ENCODE results near the gene ZCRB1. TPM values are rescaled to one million over a fixed set of nuclear protein-coding genes. Genes with fewer than 3 reads are reported as not detected.

The ZCRB1 gene
- total RNA-seq, 4 donors from 2014 or later = 36.3 to 71.0 (median 42.4) TPM

DNA sequence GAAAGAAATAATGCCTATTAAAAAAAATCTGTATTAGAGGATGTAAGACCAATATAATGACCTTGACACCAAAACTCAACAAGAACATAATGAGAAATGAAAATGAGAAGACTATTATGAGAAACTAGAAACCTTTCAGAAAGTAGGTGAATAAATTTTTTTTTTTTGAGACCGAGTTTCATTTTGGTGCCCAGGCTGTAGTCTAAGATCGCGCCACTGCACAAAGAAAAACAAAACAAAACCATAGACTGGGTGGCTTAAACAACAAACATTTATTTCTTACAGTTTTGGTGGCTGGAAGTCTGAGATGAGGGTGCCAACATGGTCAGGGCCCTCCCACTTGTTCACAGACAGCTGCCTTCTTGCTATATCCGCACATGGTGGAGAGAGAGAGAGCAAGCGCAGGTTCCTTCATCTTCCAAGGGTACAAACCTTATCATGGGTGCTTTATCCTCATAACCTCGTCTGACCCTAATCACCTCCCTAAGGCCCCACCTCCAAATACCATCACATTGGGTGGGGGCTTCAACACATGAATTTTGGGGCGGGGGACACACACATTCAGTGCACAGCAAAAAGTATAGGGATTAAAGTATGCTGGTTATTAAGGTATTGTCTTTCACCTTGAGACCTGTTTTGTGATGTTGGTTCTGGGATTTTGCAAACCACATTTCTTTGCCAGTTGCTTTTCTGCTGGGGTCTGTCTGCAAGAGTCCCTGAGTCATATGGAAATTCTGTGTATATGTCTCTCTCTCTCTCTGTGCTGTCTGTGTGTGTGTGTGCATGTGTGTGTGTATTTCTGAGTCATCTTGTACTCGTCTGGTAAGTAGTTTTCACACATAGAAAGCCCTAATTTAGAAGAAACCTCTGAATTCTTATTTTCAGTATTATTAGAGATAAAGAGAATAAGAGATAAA, 26.2 kb downstream of the ZCRB1 start:
- Histone ChIP-seq H3K36me3 (no peaks in the 10 kb centered on the region), H3K4me3 (no peak overlapping the region), H3K4me1 (no peaks in the 10 kb centered on the region), H3K9me3 (no peaks in the 10 kb centered on the region), H3K27ac (replicated peaks in 1 of 4) (no peak overlapping the region), H3K27me3 (no peaks in the 10 kb centered on the region)
- intact Hi-C loops (cut with DNase I) = no loop called here
- WGBS = 80% methylated on average over 8 of the region's 8 CpGs
- no peak for DNase-seq (ENCODE audit: extremely low spot score)
- no peak for TF ChIP-seq POLR2AphosphoS5 (IDR thresholded peaks at IDR 0.05)
- TF ChIP-seq, protein P1, sequence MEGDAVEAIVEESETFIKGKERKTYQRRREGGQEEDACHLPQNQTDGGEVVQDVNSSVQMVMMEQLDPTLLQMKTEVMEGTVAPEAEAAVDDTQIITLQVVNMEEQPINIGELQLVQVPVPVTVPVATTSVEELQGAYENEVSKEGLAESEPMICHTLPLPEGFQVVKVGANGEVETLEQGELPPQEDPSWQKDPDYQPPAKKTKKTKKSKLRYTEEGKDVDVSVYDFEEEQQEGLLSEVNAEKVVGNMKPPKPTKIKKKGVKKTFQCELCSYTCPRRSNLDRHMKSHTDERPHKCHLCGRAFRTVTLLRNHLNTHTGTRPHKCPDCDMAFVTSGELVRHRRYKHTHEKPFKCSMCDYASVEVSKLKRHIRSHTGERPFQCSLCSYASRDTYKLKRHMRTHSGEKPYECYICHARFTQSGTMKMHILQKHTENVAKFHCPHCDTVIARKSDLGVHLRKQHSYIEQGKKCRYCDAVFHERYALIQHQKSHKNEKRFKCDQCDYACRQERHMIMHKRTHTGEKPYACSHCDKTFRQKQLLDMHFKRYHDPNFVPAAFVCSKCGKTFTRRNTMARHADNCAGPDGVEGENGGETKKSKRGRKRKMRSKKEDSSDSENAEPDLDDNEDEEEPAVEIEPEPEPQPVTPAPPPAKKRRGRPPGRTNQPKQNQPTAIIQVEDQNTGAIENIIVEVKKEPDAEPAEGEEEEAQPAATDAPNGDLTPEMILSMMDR (IDR thresholded peaks at IDR 0.05) = no peak
- no peak for TF ChIP-seq EP300 (IDR thresholded peaks at IDR 0.05)
- TF ChIP-seq POLR2A (IDR thresholded peaks at IDR 0.05; ENCODE audit: low read depth) = no peak

DNA sequence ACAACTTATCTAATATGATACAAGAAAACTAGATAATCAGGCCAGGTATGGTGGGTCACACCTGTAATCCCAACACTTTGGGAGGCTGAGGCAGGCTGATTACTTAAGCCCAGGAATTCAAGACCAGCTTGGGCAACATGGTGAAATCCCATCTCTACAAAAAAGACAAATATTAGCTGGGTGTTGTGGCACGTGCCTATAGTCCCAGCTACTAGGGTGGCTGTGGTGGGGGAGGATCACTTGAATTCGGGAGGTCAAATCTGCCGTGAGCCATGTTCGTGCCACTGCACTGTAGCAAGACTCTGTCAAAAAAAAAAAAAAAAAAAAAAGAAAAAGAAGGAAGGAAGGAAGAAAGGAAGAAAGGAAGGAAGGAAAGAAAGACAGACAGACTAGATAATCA, 27.0 kb downstream of the ZCRB1 start:
- TF ChIP-seq, protein P1 (IDR thresholded peaks at IDR 0.05) = no peak
- no peak for TF ChIP-seq EP300 (IDR thresholded peaks at IDR 0.05)
- TF ChIP-seq POLR2A (IDR thresholded peaks at IDR 0.05; ENCODE audit: low read depth) = no peak
- no peak for TF ChIP-seq POLR2AphosphoS5 (IDR thresholded peaks at IDR 0.05)
- H3K27ac ChIP-seq (replicated peaks in 1 of 4) = no peak overlapping the region
- WGBS = 91% methylated on average over 4 of the region's 4 CpGs
- no peaks in the 10 kb centered on the region for H3K4me1 ChIP-seq
- DNase-seq (ENCODE audit: extremely low spot score) = no peak
- H3K36me3 ChIP-seq = no peaks in the 10 kb centered on the region
- H3K27me3 ChIP-seq = no peaks in the 10 kb centered on the region
- H3K4me3 ChIP-seq = no peak overlapping the region
- no peaks in the 10 kb centered on the region for H3K9me3 ChIP-seq
- intact Hi-C loops (cut with DNase I) = no loop called here

DNA sequence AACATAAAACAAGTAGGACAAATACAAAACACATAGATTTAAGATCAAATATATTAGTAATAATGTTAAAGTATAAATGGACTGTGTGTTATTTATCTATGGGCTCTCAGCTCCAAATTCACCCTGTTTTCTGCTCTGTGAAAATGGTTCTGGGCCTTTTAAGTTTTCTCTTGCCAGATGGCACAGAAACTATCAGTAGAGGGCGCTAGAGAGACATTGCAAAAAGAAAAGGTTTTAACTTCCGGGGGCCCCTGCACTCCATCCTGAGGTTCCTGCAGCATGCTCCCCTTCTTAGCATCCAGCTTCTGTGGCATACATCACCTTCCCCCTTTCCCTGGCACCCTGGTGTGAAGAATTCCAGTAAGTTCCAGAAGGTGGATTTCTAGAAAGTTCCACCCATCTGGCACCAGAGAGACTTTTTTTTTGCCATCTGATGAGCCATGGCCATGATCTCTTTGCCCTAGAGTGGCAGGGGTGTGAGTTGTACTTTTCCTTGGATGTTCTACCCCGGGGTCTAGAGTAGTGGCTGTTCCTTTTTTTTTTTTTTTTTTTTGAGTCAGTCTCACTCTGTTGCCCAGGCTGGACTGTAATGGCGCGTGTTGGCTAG, 29.3 kb downstream of the ZCRB1 start:
- 85% methylated on average over 5 of the region's 5 CpGs for WGBS
- Histone ChIP-seq H3K9me3 (no peaks in the 10 kb centered on the region), H3K4me1 (no peaks in the 10 kb centered on the region), H3K4me3 (no peak overlapping the region), H3K27ac (replicated peaks in 1 of 4) (no peak overlapping the region), H3K36me3 (no peaks in the 10 kb centered on the region), H3K27me3 (no peaks in the 10 kb centered on the region)
- no peak for DNase-seq (ENCODE audit: extremely low spot score)
- intact Hi-C loops (cut with DNase I) = no loop called here
- TF ChIP-seq, protein P1 (IDR thresholded peaks at IDR 0.05) = no peak
- TF ChIP-seq POLR2AphosphoS5 (IDR thresholded peaks at IDR 0.05) (no peak), EP300 (IDR thresholded peaks at IDR 0.05) (no peak), POLR2A (IDR thresholded peaks at IDR 0.05; ENCODE audit: low read depth) (no peak)

DNA sequence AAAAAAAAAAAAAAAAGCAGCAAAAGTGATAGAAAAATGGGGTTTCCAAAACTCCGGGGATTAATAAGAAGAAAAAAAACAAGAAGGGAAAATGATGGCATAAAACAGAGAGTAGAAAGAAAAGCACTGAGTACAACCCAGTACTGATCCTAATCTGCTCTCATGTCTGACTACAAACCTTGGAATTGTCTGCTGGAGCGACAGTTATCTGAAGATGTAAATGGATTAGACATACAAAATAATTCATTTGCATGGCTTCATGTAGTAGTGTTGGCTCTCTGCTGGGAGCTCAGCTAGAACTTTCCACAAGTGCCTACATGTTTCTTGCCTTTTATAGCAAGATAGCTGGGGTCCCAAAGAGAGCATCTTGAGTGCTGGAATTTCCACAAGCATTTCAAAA, 34.2 kb downstream of the ZCRB1 start:
- Histone ChIP-seq H3K9me3 (no peaks in the 10 kb centered on the region), H3K4me3 (no peak overlapping the region), H3K36me3 (no peaks in the 10 kb centered on the region), H3K27me3 (no peaks in the 10 kb centered on the region), H3K27ac (replicated peaks in 1 of 4) (no peak overlapping the region), H3K4me1 (no peaks in the 10 kb centered on the region)
- WGBS = 87% methylated on average over 2 of the region's 2 CpGs
- no peak for TF ChIP-seq POLR2AphosphoS5 (IDR thresholded peaks at IDR 0.05)
- DNase-seq (ENCODE audit: extremely low spot score) = no peak
- intact Hi-C loops (cut with DNase I) = no loop called here

DNA sequence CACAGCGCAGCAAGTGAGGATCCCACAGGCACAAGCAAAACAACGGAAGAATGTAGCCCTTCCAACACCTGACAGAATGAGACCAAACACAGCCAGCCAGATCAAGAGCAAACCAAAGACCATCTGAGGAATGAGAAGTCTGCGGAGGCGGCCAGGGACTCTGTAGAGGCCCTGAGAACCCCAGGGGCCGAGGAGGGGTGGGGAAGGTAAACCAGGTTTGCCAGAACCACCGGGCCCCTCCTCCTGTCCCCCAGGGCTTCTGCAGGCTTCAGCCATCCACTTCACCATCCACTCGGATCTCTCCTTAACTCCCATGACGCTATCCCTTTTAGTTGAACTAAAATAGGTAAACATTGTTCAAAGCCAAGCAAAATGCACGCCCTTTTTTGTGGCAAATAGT, 37.4 kb downstream of the ZCRB1 start:
- intact Hi-C loops (cut with DNase I) = no loop called here
- no peaks in the 10 kb centered on the region for H3K9me3 ChIP-seq

More for the DNA sequence above, 37.4 kb downstream of the ZCRB1 start:
- Histone ChIP-seq H3K27ac (replicated peaks in 1 of 4) (no peak overlapping the region), H3K4me3 (no peak overlapping the region), H3K27me3 (no peaks in the 10 kb centered on the region), H3K36me3 (no peaks in the 10 kb centered on the region), H3K4me1 (no peaks in the 10 kb centered on the region)
- no peak for DNase-seq (ENCODE audit: extremely low spot score)
- TF ChIP-seq EP300 (IDR thresholded peaks at IDR 0.05) = no peak
- TF ChIP-seq, protein P1 (IDR thresholded peaks at IDR 0.05) = no peak
- no peak for TF ChIP-seq POLR2A (IDR thresholded peaks at IDR 0.05; ENCODE audit: low read depth)
- TF ChIP-seq POLR2AphosphoS5 (IDR thresholded peaks at IDR 0.05) = no peak
- WGBS = 81% methylated on average over 7 of the region's 9 CpGs

Data from esophagus muscularis mucosa (tissue), 4 donors.